Amniotic epithelial cell (primary cell): ENCODE data around the gene BTBD19.
"Not testable (repeated sequence)": the region's sequence is repeated elsewhere in the genome, so short reads cannot be mapped to it uniquely, and the experiment has no call there.

Source experiments
- DNase-seq: peaks from one replicate; pipeline ENCODE4 v3.0.0-alpha.2; 2010; ENCODE audit warnings: low read depth

Gene BTBD19, protein sequence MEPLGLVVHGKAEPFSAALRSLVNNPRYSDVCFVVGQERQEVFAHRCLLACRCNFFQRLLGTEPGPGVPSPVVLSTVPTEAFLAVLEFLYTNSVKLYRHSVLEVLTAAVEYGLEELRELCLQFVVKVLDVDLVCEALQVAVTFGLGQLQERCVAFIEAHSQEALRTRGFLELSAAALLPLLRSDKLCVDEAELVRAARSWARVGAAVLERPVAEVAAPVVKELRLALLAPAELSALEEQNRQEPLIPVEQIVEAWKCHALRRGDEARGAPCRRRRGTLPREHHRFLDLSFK

DNA sequence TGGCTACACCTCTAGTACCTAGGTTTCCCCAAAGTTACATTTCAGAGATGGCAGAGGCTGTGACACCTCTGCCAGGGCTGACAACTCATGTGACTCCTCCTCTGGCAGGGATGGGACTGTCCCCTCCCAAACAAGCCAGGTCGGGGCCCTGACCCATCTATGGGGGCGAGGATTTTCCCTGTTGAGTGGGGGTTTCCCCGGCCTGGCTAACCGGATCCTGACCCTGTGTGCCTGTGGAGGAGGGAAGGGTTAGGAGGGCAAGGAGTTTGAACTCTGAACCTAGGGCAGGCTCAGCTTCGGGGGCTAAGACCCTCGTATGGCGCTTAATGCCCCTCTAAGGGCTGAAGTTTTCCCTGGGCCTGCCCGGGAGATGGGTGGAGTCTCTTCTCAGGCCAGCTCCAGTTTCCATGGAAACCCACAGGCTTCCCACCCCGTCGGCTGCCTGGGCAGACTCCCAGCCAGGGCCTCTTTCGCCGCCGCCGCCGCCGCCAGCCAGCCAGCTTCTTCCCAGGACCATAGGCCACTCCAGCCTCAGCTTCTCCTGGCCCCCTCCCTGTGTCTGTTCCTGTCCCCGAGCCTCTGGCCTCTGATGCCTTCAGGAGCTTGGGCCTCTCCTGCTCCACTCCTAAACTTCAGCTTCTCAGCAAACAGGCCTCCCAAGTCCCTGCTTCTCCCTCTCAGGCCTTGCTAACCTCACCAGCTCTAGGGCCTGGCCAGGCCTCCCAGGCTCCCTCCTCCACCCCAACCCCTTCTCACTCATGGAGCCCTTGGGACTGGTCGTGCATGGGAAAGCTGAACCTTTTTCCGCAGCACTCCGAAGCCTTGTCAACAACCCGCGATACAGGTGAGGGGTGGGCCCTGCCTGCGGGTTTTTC is at the start of gene BTBD19:
Gene BTBD19 (plus strand): TSS at position 461 of the 875 bp plus-strand sequence. CDS start 298 bp downstream, at position 759.
- peak; percentile 91 for DNase-seq

GRCh38 chr1:44759077-44759476 is 49.2 kb upstream of the BTBD19 start:
- DNase-seq = no peak

DNA sequence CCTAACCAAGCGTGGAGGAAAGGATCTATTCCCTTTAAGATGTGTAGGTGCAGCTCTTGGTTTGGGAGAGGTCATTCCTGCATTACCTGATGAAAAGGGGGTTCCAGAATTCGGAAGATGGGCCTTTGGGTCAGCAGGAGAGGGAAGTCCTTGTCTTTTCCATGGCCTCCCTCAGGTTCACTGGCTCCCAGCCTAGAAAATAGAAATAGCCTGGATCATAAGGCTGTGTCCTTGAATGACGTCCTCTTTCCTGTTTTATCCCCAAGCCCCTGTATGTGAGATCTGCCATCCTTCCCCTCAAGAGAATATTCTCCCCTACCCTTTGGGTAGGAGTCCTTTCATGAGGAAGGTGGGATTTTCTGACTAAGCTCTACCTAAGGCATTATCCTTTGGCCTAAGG is 47.4 kb upstream of the BTBD19 start:
- DNase-seq = no peak

DNA sequence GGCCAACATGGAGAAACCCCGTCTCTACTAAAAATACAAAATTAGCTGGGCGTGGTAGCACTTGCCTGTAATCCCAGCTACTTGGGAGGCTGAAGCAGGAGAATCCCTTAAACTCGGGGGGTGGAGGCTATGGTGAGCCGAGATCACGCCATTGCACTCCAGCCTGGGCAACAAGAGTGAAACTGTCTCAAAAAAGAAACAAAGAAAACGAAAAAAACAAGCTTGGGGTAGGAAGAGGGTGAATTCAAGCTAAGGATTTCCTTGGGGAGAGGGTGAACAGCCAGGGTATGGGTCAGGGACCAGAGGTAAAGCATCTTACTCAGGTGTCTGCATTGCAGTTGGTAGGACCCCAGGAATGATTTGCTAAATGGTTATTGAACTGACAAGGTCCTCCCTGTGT is 41.9 kb upstream of the BTBD19 start:
- DNase-seq = not testable (repeated sequence)

GRCh38 chr1:44775078-44775929 is 33.0 kb upstream of the BTBD19 start, which contains the start of gene RPS8:
Gene RPS8, plus strand, starts transcription at chr1:44775540. Its CDS starts 57 bp downstream, at chr1:44775597.
- peak; percentile 91 for DNase-seq

- no peak for DNase-seq
Measured at GRCh38 chr1:44775930-44776729, 32.2 kb upstream of the BTBD19 start.

DNA sequence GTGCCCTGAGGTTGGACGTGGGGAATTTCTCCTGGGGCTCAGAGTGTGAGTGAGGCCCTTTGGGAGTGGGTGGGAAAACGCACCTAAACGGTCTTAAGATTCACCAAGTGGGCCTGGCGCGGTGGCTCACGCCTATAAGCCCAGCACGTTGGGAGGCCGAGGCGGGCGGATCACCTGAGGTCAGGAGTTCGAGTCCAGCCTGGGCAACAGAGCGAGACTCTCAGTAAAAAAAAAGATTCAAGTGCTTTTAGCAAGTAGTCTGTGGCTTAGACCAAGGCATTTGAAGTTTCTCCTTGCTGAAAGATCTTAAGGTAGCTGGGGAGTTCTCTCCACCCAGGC is 31.6 kb upstream of the BTBD19 start:
- DNase-seq = no peak

DNA sequence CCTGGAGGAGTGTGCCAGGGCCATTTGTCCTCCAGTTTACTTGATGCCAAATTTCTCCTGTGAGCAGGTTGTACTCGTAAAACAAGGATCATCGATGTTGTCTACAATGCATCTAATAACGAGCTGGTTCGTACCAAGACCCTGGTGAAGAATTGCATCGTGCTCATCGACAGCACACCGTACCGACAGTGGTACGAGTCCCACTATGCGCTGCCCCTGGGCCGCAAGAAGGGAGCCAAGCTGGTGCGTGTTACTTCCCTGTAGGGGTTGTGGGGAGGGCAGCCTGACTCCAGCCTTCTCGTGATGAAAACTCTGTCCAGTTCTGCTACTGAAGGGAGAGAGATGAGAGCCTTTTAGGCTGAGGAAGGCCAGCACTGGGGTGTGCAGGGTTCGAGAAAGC is 30.8 kb upstream of the BTBD19 start:
- DNase-seq = no peak

GRCh38 chr1:44777969-44778635 is 30.2 kb upstream of the BTBD19 start:
- no peak for DNase-seq

GRCh38 chr1:44778705-44779576 is 29.4 kb upstream of the BTBD19 start:
- DNase-seq = no peak

DNA sequence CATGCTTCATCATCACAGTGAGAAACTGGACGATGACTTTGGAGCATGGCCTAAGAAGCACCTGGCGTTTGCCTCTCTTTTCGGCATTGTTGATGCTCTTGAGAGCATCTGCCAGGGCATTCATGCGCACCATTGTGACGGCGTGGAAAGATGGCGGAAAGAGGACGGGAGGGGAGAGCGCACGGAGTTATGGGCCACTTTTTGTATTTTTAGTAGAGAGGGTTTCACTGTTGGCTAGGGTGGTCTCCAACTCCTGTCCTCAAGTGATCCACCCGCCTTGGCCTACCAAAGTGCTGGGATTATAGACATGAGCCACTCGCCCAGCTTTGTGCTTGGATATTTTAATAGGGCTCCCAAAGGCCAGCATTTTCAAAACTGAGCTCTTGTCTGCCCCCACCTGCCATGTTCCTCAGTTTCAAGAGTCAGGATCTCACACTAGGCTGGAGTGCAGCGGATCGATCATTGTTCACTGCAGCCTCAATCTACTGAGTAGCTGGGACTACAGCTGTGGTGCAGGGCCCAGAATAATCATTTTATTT is 27.7 kb upstream of the BTBD19 start:
- DNase-seq = no peak

GRCh38 chr1:44783697-44784093 is 24.6 kb upstream of the BTBD19 start:
- no peak for DNase-seq

DNA sequence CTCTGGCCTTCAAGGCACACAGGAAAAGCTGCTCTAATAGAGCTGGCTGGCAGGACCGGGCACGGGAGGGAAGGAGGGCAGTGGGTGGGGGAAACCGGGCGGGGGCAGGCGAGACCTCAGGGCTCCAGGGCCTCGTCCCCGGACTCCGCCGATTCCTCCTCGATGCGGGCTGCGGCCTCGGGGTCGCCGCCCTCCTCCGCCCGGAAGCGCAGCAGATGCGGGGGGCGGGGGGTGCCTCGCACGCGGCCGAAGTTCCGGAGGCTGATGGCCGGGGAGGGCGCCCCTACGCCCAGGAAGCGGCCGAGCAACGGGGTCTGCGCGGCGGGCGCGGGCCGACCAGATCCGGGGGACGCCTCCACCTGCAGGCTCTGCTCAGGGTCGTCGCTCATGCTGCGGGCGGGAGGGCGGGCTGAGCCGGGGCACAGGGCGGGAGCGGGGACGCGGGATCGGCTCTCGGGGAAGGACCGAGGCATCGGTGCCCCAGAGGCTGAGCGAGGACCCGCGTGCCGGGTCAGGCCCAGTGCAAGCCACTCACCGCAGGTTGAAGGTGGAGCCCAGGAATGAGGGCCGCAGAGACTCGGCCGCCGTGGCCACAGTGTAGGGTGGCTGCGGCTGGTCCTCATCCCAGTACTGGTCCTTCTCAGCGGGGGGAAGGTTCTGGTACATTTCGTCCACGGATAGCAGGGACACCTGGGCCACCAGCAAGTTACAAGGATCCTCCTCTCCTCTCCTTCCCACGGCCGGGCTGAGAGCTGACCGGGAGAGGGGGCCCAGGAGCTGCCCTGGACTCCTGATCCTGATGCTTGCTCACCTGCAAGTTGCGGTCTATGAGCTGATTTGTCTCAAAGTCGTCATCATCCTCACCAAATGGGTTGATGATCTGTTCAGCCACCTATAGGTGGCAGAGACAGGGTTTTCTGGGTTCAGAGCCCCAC is 24.0 kb upstream of the BTBD19 start:
- DNase-seq = no peak

DNA sequence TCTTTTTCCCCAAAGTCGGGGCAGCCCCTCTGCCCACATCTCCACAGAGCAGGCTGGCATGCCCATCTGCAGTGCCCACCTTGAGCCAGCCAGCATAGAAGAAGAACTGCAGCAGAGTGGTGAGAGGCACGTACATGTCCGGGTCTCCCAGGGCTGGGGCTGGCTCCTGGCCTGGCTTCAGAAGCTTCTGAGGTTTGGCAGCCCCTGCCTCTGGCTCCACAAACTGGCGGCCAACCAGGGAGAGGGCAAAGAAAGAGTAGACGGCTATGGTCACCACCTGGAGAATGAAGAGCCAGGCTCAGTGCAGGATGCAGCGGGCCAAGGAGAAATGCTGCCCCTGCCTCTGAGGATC is 23.3 kb upstream of the BTBD19 start:
- no peak for DNase-seq

- DNase-seq = no peak
Measured at GRCh38 chr1:44785501-44786137, 22.7 kb upstream of the BTBD19 start.

GRCh38 chr1:44786138-44786840 is 22.0 kb upstream of the BTBD19 start:
- DNase-seq = peak; percentile 43

DNA sequence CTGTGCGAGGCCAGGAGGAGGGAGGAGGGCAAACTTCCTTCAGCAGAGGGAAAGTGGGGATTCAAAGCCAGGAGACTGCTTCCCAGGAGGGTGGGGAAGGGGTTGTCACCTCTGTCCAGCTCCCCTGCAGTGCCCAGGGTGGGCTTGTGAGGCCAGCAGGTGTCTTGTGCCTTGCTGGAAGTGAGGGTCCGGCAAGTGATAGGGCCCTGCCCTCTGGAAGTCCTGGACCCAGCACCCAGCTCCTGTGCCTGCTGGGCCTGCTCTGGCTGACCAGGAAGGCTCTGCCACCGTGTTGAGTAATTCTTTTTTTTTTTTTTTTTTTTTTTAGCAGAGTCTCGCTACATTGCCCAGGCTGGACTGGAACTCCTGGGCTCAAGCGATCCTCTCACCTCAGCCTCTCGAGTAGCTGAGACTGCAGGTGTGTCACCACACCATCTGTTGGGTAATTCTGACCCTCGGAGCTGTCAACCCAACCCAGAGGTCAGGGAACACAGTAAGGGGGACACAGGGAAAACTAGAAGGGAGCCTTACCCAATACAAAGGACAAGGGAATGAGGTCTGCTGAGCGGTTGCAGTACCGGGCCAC is 21.4 kb upstream of the BTBD19 start:
- DNase-seq = no peak
